SK-N-SH (cell line): Measurements from ENCODE around the gene THEMIS. TPM values are rescaled to one million over a fixed set of nuclear protein-coding genes. Genes with fewer than 3 reads are reported as not detected.

Experiments used
- CTCF ChIA-PET: fragments of 300-600, 350-600 bp; formaldehyde crosslinking; extraction: SDS; loops from one replicate; lab custom pipeline; 2021; lab: Yijun Ruan, JAX
- POLR2A ChIA-PET: fragments of 350-600 bp; sonication (Branson Sonifier 250); formaldehyde crosslinking; extraction: SDS; loops from one replicate; lab custom pipeline; 2020; ENCODE audit warnings: antibody characterized with exemption, inconsistent platforms; lab: Yijun Ruan, JAX
- DNase-seq: peaks from one replicate; pipeline ENCODE4 v3.0.0; 2012
- H2AFZ ChIP-seq: fragments of 200-600 bp; sonication (generic); 2 replicates; pipeline ENCODE4 v1.8.1; 2016; ENCODE audit warnings: antibody characterized with exemption, mild to moderate bottlenecking, low read depth
- H3F3A ChIP-seq: fragments of 200-600 bp; sonication (generic); replicated peaks from 2 replicates; pipeline ENCODE3; 2016; ENCODE audit warnings: antibody characterized with exemption, mild to moderate bottlenecking; ENCODE audit not compliant: insufficient read depth
- H3K27ac ChIP-seq, 2 experiments: fragments of 200-500 bp in 1 of 2; fragments of 200-600 bp in 1 of 2; sonication (Bioruptor generic) in 1 of 2; sonication (generic), shearing (Covaris generic) in 1 of 2; 2 replicates each; pipeline versions ENCODE4 v1.5.1 to v1.6.1; 2014 to 2016; ENCODE audit warnings: low read depth in 2 of 2, inconsistent platforms in 1 of 2, low read length in 1 of 2, mild to moderate bottlenecking in 1 of 2, mixed read lengths in 1 of 2
- H3K27me3 ChIP-seq: fragments of 200-600 bp; sonication (generic), shearing (Covaris generic); 2 replicates; pipeline ENCODE4 v1.6.1; 2016; ENCODE audit warnings: mixed run types; ENCODE audit not compliant: insufficient read depth
- H3K36me3 ChIP-seq, 2 experiments: fragments of 200-500 bp in 1 of 2; fragments of 200-600 bp in 1 of 2; sonication (Bioruptor generic) in 1 of 2; sonication (generic) in 1 of 2; replicated peaks in 1 of 2; 2 replicates each; pipeline versions ENCODE3 to v1.5.1; 2014 to 2016; ENCODE audit warnings: low read length in 1 of 2, mild to moderate bottlenecking in 1 of 2; ENCODE audit not compliant: insufficient read depth in 2 of 2, control insufficient read depth in 1 of 2
- H3K4me1 ChIP-seq, 2 experiments: fragments of 200-500 bp in 1 of 2; fragments of 200-600 bp in 1 of 2; sonication (Bioruptor generic) in 1 of 2; sonication (generic), shearing (Covaris generic) in 1 of 2; 2 replicates each; pipeline versions ENCODE4 v1.5.1 to v1.6.1; 2014 to 2016; ENCODE audit warnings: low read depth in 1 of 2, low read length in 1 of 2, mixed run types in 1 of 2; ENCODE audit not compliant: insufficient read depth in 2 of 2, control insufficient read depth in 1 of 2
- H3K4me2 ChIP-seq: fragments of 200-600 bp; sonication (generic), shearing (Covaris generic); 2 replicates; pipeline ENCODE4 v1.6.1; 2017; ENCODE audit warnings: mixed run types
- H3K4me3 ChIP-seq, 2 experiments: fragments of 200-500 bp in 1 of 2; fragments of 200-600 bp in 1 of 2; sonication (Bioruptor generic) in 1 of 2; sonication (generic), shearing (Covaris generic) in 1 of 2; 2 replicates each; pipeline versions ENCODE4 v1.5.1 to v1.8.1; 2014 to 2016; ENCODE audit warnings: low read depth in 2 of 2, inconsistent platforms in 1 of 2, low read length in 1 of 2, mild to moderate bottlenecking in 1 of 2, mixed read lengths in 1 of 2, moderate library complexity in 1 of 2
- H3K79me2 ChIP-seq: fragments of 200-600 bp; sonication (generic); 2 replicates; pipeline ENCODE4 v1.8.1; 2017; ENCODE audit warnings: mild to moderate bottlenecking; ENCODE audit not compliant: insufficient read depth
- H3K9ac ChIP-seq: fragments of 200-600 bp; sonication (generic); 2 replicates; pipeline ENCODE4 v1.6.1; 2017; ENCODE audit warnings: mixed run types
- H3K9me2 ChIP-seq: fragments of 200-600 bp; sonication (generic); 2 replicates; pipeline ENCODE4 v1.6.1; 2017; ENCODE audit warnings: mixed run types
- H3K9me3 ChIP-seq: fragments of 200-600 bp; sonication (generic); 2 replicates; pipeline ENCODE4 v1.6.1; 2017; ENCODE audit warnings: mixed run types, mild to moderate bottlenecking, moderate library complexity
- H4K20me1 ChIP-seq: fragments of 200-600 bp; sonication (generic); 2 replicates; pipeline ENCODE4 v1.6.1; 2017; ENCODE audit warnings: mild to moderate bottlenecking, mixed run types; ENCODE audit not compliant: insufficient read depth
- ELF1 ChIP-seq: IDR thresholded peaks from 2 replicates; pipeline ENCODE4 v1.4.0; 2012
- EP300 ChIP-seq, 2 experiments: IDR thresholded peaks; 2 replicates each; pipeline versions ENCODE4 v1.4.0 to v1.6.1; 2012; ENCODE audit warnings: borderline replicate concordance in 1 of 2, low read depth in 1 of 2, low read length in 1 of 2
- FOXJ3 ChIP-seq: sonication (generic); formaldehyde crosslinking; IDR thresholded peaks from 2 replicates; pipeline ENCODE4 v1.5.1; 2020; ENCODE audit warnings: mild to moderate bottlenecking, missing genetic modification reagents
- JUND ChIP-seq: IDR thresholded peaks from 2 replicates; pipeline ENCODE4 v1.4.0; 2012
- MEF2A ChIP-seq: IDR thresholded peaks from 2 replicates; pipeline ENCODE4 v1.4.0; 2012; ENCODE audit warnings: low read depth, borderline replicate concordance
- RFX5 ChIP-seq: IDR thresholded peaks from 2 replicates; pipeline ENCODE4 v1.6.1; 2012; ENCODE audit warnings: mild to moderate bottlenecking, improper control_type of control experiment, low read length
- USF2 ChIP-seq: fragments of 150-350 bp; IDR thresholded peaks from 2 replicates; pipeline ENCODE4 v1.6.1; 2017; ENCODE audit warnings: antibody characterized with exemption, low read length, low read depth, borderline replicate concordance
- WGBS: methylation state at CpG from one replicate; pipeline ENCODE4 v1.1.6; 2017; ENCODE audit warnings: low lambda C conversion rate; 5-methylcytosine and 5-hydroxymethylcytosine counted together
- polyA plus RNA-seq, 3 experiments: library from polyadenylated mRNA; depleted of rRNA; stranded (reverse); fragments of >200 nt; gene quantifications; 2 replicates each; pipeline ENCODE4 v1.2.3, GENCODE V29; 2012
- TF ChIP-seq, protein P1 (sequence below): IDR thresholded peaks from 2 replicates; pipeline ENCODE4 v1.6.1; 2012; ENCODE audit warnings: mild to moderate bottlenecking, low read depth, low read length, moderate library complexity
- TF ChIP-seq, protein P2 (sequence below): fragments of 150-350 bp; IDR thresholded peaks from 2 replicates; pipeline ENCODE4 v1.6.1; 2016; ENCODE audit warnings: mild to moderate bottlenecking, low read depth, low read length

THEMIS gene
- polyA plus RNA-seq, 1 of the 3 experiments (the other 2 are of a cell fraction) = not detected

DNA sequence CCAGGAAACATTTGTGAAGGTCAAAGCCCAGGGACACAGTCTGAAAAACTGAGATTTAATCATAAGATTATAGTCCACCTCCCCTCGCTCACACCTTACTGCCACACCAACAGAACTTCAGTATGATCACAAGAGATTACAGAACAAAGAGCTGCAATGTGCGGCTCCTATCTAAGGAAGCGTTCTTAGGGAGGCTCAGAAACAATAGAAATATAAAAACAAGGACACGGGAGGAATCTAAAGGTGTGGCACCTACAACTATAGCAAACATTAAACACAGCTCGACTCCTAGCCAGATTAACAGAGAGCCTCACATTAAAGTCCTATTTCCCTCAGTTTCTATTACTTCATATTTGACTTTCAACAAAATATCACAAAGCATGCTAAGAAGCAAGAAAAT lies 40.4 kb upstream of the THEMIS start:
- Histone ChIP-seq H3F3A (no peaks in the 10 kb centered on the region), H3K36me3 (no peaks in the 10 kb centered on the region), H3K4me2 (no peak overlapping the region), H3K4me1 (peaks cover 0 to 7% of the 10 kb centered on the region in 2 experiments; a peak in 1 of 4 replicates), H4K20me1 (no peaks in the 10 kb centered on the region), H3K9me3 (no peaks in the 10 kb centered on the region; the same call in 1 of the 2 replicates), H3K9ac (no peak overlapping the region), H3K27ac (no peak overlapping the region), H3K27me3 (no peaks in the 10 kb centered on the region), H3K4me3 (no peak overlapping the region), H3K79me2 (no peaks in the 10 kb centered on the region), H3K9me2 (no peaks in the 10 kb centered on the region), H2AFZ (no peak overlapping the region)
- POLR2A ChIA-PET = no interaction called here
- CTCF ChIA-PET = no interaction called here
- TF ChIP-seq JUND = no peak
- WGBS = 81% methylated on average over 5 of the region's 5 CpGs
- DNase-seq = no peak

GRCh38 chr6:127939442-127940066 lies 38.7 kb upstream of the THEMIS start:
- H3K4me3 ChIP-seq = no peak overlapping the region
- no peaks in the 10 kb centered on the region for H3K27me3 ChIP-seq
- no peaks in the 10 kb centered on the region for H3K36me3 ChIP-seq
- no peak overlapping the region for H3K9ac ChIP-seq
- TF ChIP-seq MEF2A (no peak), EP300 (IDR thresholded peaks at IDR 0.05; ENCODE audit: borderline replicate concordance in 1 of 2, low read depth in 1 of 2, low read length in 1 of 2) (no peak), JUND (no peak), USF2 (no peak), RFX5 (no peak), ELF1 (no peak), FOXJ3 (CRISPR knock-in tag) (no peak)
- TF ChIP-seq, protein P1, sequence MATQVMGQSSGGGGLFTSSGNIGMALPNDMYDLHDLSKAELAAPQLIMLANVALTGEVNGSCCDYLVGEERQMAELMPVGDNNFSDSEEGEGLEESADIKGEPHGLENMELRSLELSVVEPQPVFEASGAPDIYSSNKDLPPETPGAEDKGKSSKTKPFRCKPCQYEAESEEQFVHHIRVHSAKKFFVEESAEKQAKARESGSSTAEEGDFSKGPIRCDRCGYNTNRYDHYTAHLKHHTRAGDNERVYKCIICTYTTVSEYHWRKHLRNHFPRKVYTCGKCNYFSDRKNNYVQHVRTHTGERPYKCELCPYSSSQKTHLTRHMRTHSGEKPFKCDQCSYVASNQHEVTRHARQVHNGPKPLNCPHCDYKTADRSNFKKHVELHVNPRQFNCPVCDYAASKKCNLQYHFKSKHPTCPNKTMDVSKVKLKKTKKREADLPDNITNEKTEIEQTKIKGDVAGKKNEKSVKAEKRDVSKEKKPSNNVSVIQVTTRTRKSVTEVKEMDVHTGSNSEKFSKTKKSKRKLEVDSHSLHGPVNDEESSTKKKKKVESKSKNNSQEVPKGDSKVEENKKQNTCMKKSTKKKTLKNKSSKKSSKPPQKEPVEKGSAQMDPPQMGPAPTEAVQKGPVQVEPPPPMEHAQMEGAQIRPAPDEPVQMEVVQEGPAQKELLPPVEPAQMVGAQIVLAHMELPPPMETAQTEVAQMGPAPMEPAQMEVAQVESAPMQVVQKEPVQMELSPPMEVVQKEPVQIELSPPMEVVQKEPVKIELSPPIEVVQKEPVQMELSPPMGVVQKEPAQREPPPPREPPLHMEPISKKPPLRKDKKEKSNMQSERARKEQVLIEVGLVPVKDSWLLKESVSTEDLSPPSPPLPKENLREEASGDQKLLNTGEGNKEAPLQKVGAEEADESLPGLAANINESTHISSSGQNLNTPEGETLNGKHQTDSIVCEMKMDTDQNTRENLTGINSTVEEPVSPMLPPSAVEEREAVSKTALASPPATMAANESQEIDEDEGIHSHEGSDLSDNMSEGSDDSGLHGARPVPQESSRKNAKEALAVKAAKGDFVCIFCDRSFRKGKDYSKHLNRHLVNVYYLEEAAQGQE = no peak
- TF ChIP-seq, protein P2, sequence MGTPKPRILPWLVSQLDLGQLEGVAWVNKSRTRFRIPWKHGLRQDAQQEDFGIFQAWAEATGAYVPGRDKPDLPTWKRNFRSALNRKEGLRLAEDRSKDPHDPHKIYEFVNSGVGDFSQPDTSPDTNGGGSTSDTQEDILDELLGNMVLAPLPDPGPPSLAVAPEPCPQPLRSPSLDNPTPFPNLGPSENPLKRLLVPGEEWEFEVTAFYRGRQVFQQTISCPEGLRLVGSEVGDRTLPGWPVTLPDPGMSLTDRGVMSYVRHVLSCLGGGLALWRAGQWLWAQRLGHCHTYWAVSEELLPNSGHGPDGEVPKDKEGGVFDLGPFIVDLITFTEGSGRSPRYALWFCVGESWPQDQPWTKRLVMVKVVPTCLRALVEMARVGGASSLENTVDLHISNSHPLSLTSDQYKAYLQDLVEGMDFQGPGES = no peak
- TF ChIP-seq, all 33 proteins: peak for 0
- H3K9me3 ChIP-seq = no peaks in the 10 kb centered on the region
- no peaks in the 10 kb centered on the region for H3F3A ChIP-seq
- DNase-seq = no peak
- H4K20me1 ChIP-seq = no peaks in the 10 kb centered on the region
- H3K27ac ChIP-seq = peak overlapping the region in 1 of 2 experiments; percentile 72; a peak in 2 of 4 replicates
- 47% methylated on average over 3 of the region's 3 CpGs for WGBS
- peaks cover 0 to 7% of the 10 kb centered on the region in 2 experiments; a peak in 1 of 4 replicates for H3K4me1 ChIP-seq
- ChIA-PET POLR2A (no interaction called here), CTCF (no interaction called here)
- H3K79me2 ChIP-seq = no peaks in the 10 kb centered on the region
- H3K9me2 ChIP-seq = no peaks in the 10 kb centered on the region
- H2AFZ ChIP-seq = peak overlapping the region; percentile 49; the same call in 1 of the 2 replicates
- no peak overlapping the region for H3K4me2 ChIP-seq
